ENCODE results near the gene OR2W3.

OR2W3 gene

DNA sequence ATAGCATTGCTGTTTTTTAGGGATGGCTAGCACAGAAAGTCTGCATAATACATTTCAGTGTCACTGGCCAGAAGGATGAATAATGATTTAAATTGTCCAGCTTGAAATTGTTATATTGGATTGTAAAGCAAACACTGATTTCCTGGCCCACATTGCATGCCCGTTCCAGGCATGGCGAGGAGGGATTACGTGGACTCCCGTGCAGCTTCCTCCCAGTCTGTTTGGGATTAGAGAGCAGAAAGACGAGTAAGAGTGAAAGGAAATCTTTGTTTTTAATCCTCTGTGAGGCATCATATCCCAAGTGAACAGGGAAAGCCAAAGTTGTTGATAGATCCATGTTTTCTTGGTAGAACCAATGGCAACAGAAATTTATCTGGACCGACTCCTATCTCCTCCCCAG lies 30.0 kb upstream of the OR2W3 start:
- no peaks in the 10 kb centered on the region for H3K4me1 ChIP-seq (ENCODE audit: control insufficient read depth, insufficient read depth, low read length, poor library complexity, severe bottlenecking)
- H3K27ac ChIP-seq (ENCODE audit: low read depth, low read length, severe bottlenecking) = no peak overlapping the region
- 72 to 79% methylated on average over 6 of the region's 6 CpGs for WGBS, 2 experiments (ENCODE audit: insufficient coverage in 2 of 2)
- no peak overlapping the region for H3K4me3 ChIP-seq (ENCODE audit: extremely low read depth, insufficient read depth, low read length, poor library complexity, severe bottlenecking)
- H3K9me3 ChIP-seq (ENCODE audit: control insufficient read depth, low read length) = peaks cover 34% of the 10 kb centered on the region
- H3K36me3 ChIP-seq (ENCODE audit: control insufficient read depth, insufficient read depth, low read length) = no peaks in the 10 kb centered on the region

DNA sequence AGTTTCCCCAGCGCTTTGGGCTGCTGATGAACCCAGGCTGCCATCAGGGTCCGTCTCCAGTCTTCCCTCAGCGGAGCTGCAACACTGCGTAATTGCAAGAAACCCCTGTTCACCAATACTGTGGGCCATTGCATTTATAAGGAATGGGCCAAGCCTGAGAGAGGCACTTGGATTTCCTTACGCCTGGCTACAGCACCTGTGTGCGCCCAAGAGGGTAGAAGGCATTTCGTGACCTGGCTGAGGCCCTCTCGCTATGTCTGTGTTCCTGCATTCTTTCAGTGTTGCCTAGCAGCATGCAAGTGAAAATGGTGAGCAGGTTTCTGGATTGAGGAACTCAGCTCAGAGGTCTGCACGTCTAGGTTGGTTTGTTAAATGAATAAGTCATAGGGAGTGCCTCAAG lies 12.0 kb upstream of the OR2W3 start:
- H3K27ac ChIP-seq (ENCODE audit: low read depth, low read length, severe bottlenecking) = no peak overlapping the region
- whole genome bisulfite sequencing, 2 experiments (ENCODE audit: insufficient coverage in 2 of 2) = 77 to 80% methylated on average over 6 to 7 of the region's 9 CpGs
- H3K36me3 ChIP-seq (ENCODE audit: control insufficient read depth, insufficient read depth, low read length) = no peaks in the 10 kb centered on the region
- peaks cover 28% of the 10 kb centered on the region for H3K9me3 ChIP-seq (ENCODE audit: control insufficient read depth, low read length)
- no peak overlapping the region for H3K4me3 ChIP-seq (ENCODE audit: extremely low read depth, insufficient read depth, low read length, poor library complexity, severe bottlenecking)
- no peaks in the 10 kb centered on the region for H3K4me1 ChIP-seq (ENCODE audit: control insufficient read depth, insufficient read depth, low read length, poor library complexity, severe bottlenecking)

DNA sequence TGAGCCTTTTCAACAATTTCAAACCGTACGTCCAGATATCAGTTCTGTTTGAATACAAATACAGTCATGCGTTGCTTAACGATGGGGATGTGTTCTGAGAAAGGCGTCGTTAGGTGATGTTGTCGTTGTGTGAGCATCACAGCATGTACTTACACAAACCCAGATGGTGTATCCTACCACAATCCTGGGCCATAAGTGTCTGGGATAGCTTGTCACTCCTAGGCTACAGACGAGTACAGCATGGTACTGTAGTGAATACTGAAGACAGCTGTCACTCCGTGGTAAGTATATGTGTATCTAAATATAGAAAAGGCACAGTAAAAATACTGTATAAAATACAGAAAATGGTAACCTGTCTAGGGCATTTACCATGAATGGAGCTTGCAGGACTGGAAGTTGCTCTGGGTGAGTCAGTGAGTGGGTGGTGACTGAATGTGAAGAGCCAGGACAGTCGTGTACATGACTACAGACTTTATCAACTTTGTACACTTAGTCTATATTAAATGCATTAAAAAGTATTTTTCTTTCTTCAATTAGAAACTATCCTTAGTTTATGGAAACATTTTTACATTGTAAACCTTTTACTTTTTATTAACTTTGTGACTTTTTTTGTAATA lies 10.5 kb upstream of the OR2W3 start:
- H3K4me1 ChIP-seq (ENCODE audit: control insufficient read depth, insufficient read depth, low read length, poor library complexity, severe bottlenecking) = no peaks in the 10 kb centered on the region
- H3K36me3 ChIP-seq (ENCODE audit: control insufficient read depth, insufficient read depth, low read length) = no peaks in the 10 kb centered on the region
- no peak overlapping the region for H3K27ac ChIP-seq (ENCODE audit: low read depth, low read length, severe bottlenecking)
- peaks cover 22% of the 10 kb centered on the region for H3K9me3 ChIP-seq (ENCODE audit: control insufficient read depth, low read length)
- no peak overlapping the region for H3K4me3 ChIP-seq (ENCODE audit: extremely low read depth, insufficient read depth, low read length, poor library complexity, severe bottlenecking)
- 83 to 91% methylated on average over 2 to 7 of the region's 10 CpGs for WGBS, 2 experiments (ENCODE audit: insufficient coverage in 2 of 2)

DNA sequence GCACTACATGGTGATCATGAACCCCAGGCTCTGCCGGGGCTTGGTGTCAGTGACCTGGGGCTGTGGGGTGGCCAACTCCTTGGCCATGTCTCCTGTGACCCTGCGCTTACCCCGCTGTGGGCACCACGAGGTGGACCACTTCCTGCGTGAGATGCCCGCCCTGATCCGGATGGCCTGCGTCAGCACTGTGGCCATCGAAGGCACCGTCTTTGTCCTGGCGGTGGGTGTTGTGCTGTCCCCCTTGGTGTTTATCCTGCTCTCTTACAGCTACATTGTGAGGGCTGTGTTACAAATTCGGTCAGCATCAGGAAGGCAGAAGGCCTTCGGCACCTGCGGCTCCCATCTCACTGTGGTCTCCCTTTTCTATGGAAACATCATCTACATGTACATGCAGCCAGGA lies 589 bp downstream of the OR2W3 start:
- peaks cover 25% of the 10 kb centered on the region for H3K9me3 ChIP-seq (ENCODE audit: control insufficient read depth, low read length)
- H3K27ac ChIP-seq (ENCODE audit: low read depth, low read length, severe bottlenecking) = no peak overlapping the region
- H3K36me3 ChIP-seq (ENCODE audit: control insufficient read depth, insufficient read depth, low read length) = no peaks in the 10 kb centered on the region
- no peaks in the 10 kb centered on the region for H3K4me1 ChIP-seq (ENCODE audit: control insufficient read depth, insufficient read depth, low read length, poor library complexity, severe bottlenecking)
- 77 to 84% methylated on average over 12 of the region's 14 CpGs for WGBS, 2 experiments (ENCODE audit: insufficient coverage in 2 of 2)
- H3K4me3 ChIP-seq (ENCODE audit: extremely low read depth, insufficient read depth, low read length, poor library complexity, severe bottlenecking) = no peak overlapping the region

DNA sequence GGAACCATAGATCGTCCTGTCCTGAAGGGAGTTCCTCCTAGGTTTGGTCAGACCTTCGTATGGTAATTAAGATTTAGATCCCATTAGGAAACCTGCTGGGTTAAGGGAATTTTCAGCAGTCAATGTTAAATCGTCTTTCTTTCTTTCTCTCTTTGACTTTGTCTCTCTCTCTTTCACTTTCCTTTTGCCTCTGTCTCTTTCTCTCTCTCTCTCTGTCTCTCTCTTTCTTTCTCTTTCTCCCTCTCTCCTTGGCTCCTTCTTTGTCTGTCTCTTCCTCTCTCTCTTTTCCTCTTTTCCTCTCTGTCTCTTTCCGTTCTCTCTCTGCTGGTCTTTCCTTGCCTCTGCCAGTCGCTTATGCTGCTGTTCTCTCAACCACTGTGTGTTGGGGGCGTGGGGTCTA lies 8.7 kb downstream of the OR2W3 start:
- Histone ChIP-seq H3K4me1 (ENCODE audit: control insufficient read depth, insufficient read depth, low read length, poor library complexity, severe bottlenecking) (no peaks in the 10 kb centered on the region), H3K27ac (ENCODE audit: low read depth, low read length, severe bottlenecking) (no peak overlapping the region), H3K36me3 (ENCODE audit: control insufficient read depth, insufficient read depth, low read length) (no peaks in the 10 kb centered on the region), H3K9me3 (ENCODE audit: control insufficient read depth, low read length) (peaks cover 24% of the 10 kb centered on the region), H3K4me3 (ENCODE audit: extremely low read depth, insufficient read depth, low read length, poor library complexity, severe bottlenecking) (no peak overlapping the region)
- WGBS, 2 experiments (ENCODE audit: insufficient coverage in 2 of 2) = 43 to 50% methylated on average over 1 of the region's 6 CpGs

DNA sequence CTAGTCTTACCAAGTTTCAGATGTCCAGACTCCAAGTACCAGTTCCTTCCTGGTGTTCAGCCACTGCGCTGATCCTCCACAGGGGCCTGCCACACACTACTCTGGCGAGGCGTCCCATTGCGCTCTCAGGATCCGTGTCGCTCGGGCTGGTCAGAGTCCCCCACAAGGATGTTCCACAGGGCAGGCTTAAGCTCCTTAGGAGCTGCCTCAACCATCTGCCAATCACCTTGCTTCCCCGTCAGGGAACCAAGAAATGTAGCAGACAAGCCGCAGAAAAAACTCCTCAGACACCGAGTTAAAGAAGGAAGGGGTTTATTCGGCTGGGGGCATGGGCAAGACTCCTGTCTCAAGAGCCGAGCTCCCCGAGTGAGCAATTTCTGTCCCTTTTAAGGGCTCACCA lies 9.8 kb downstream of the OR2W3 start:
- Histone ChIP-seq H3K36me3 (ENCODE audit: control insufficient read depth, insufficient read depth, low read length) (no peaks in the 10 kb centered on the region), H3K9me3 (ENCODE audit: control insufficient read depth, low read length) (peaks cover 24% of the 10 kb centered on the region), H3K27ac (ENCODE audit: low read depth, low read length, severe bottlenecking) (no peak overlapping the region), H3K4me1 (ENCODE audit: control insufficient read depth, insufficient read depth, low read length, poor library complexity, severe bottlenecking) (no peaks in the 10 kb centered on the region), H3K4me3 (ENCODE audit: extremely low read depth, insufficient read depth, low read length, poor library complexity, severe bottlenecking) (no peak overlapping the region)
- 88 to 92% methylated on average over 7 to 9 of the region's 13 CpGs for WGBS, 2 experiments (ENCODE audit: insufficient coverage in 2 of 2)

DNA sequence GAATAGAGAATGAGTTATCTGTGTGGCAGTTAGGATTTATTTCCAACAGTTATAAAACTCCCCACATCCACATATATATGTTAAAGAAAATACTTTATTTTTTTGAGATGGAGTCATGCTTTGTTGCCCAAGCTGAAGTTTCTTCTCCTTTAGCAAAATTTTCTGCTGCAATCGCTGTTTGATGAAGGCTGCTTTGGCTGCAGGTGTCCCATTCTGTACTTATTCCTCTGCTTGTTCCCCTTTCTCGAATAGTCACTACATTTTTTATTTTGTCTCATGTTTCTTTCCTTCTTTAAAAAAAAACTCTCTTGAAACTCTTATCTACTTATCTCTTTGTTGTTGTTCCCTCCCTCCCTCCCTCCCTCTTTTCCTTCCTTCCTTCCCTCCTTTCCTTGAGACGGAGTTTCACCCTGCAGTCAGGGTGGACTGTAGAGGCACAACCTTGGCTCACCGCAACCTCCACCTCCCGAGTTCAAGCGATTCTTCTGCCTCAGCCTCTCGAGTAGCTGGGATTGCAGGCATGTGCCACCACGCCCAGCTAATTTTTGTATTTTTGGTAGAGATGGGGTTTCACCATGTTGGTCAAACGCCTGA lies 10.6 kb downstream of the OR2W3 start:
- Histone ChIP-seq H3K4me1 (ENCODE audit: control insufficient read depth, insufficient read depth, low read length, poor library complexity, severe bottlenecking) (no peaks in the 10 kb centered on the region), H3K27ac (ENCODE audit: low read depth, low read length, severe bottlenecking) (no peak overlapping the region), H3K4me3 (ENCODE audit: extremely low read depth, insufficient read depth, low read length, poor library complexity, severe bottlenecking) (no peak overlapping the region), H3K9me3 (ENCODE audit: control insufficient read depth, low read length) (peaks cover 32% of the 10 kb centered on the region), H3K36me3 (ENCODE audit: control insufficient read depth, insufficient read depth, low read length) (no peaks in the 10 kb centered on the region)
- 68 to 78% methylated on average over 2 to 3 of the region's 9 CpGs for WGBS, 2 experiments (ENCODE audit: insufficient coverage in 2 of 2)

DNA sequence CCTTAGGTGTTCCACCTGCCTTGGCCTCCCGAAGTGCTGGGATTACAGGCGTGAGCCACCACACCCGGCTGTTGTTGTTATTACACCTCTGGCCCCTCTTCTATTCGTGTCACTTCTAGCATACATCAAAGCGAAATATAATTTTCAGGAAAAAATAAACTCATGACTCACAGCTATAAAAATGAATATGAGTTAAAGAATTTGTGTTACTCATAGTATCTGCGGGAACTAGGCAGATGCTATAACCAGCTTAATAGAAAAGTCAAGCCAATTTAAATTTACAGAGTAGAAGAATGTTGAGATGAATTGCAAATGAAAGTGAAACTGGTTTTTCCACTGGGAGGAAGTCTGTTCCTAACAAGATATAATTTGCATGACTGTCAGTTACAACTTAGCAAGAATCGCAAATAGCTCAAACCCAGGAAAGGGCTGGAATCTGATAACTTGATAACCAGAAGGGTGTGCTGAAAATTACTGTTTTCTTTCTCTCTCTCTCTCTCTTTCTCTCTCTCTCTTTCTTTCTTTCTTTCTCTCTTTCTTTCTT lies 11.2 kb downstream of the OR2W3 start:
- H3K27ac ChIP-seq (ENCODE audit: low read depth, low read length, severe bottlenecking) = no peak overlapping the region
- no peak overlapping the region for H3K4me3 ChIP-seq (ENCODE audit: extremely low read depth, insufficient read depth, low read length, poor library complexity, severe bottlenecking)
- no CpG with 5 or more reads among the region's 7 CpGs for WGBS, 2 experiments (ENCODE audit: insufficient coverage in 2 of 2)
- peaks cover 34% of the 10 kb centered on the region for H3K9me3 ChIP-seq (ENCODE audit: control insufficient read depth, low read length)
- H3K36me3 ChIP-seq (ENCODE audit: control insufficient read depth, insufficient read depth, low read length) = no peaks in the 10 kb centered on the region
- H3K4me1 ChIP-seq (ENCODE audit: control insufficient read depth, insufficient read depth, low read length, poor library complexity, severe bottlenecking) = no peaks in the 10 kb centered on the region

DNA sequence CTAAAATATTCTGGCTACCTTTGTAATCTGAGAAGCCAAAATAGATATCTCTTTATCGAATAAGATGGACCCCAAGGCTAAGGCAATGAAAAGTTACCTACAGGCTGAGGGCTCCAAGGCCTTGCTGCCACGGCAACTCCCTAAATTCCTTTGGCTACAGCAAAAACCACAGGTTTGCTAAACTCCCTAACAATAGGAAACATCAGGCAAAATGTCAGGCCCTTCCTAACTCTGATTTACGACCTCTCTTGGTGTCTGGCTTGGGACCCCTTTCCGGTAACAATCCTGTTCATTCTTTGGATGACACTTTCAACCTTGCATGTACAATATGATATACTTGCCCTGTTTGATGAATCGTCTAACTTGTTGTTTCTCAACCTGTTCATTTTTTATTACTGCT lies 13.4 kb downstream of the OR2W3 start:
- Histone ChIP-seq H3K27ac (ENCODE audit: low read depth, low read length, severe bottlenecking) (no peak overlapping the region), H3K4me1 (ENCODE audit: control insufficient read depth, insufficient read depth, low read length, poor library complexity, severe bottlenecking) (no peaks in the 10 kb centered on the region), H3K9me3 (ENCODE audit: control insufficient read depth, low read length) (peaks cover 44% of the 10 kb centered on the region), H3K36me3 (ENCODE audit: control insufficient read depth, insufficient read depth, low read length) (no peaks in the 10 kb centered on the region), H3K4me3 (ENCODE audit: extremely low read depth, insufficient read depth, low read length, poor library complexity, severe bottlenecking) (no peak overlapping the region)
- 68 to 73% methylated on average over 4 to 5 of the region's 5 CpGs for WGBS, 2 experiments (ENCODE audit: insufficient coverage in 2 of 2)

DNA sequence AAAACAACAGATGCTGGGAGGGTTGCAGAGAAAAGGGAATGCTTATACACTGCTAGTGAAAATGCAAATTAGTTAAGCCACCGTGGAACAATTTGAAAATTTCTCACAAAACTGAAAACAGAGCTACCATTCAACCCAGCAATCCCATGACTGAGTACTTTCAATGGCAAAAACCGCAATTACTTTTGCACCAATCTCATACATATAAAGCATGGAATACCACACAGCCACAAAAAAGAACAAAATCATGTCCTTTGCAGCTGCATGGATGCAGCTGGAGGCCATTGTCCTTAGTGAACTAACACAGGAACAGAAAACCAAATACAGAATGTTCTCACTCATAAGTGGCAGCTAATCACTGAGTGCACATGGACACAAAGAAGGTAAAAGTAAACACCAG lies 18.4 kb downstream of the OR2W3 start:
- Histone ChIP-seq H3K4me3 (ENCODE audit: extremely low read depth, insufficient read depth, low read length, poor library complexity, severe bottlenecking) (no peak overlapping the region), H3K36me3 (ENCODE audit: control insufficient read depth, insufficient read depth, low read length) (no peaks in the 10 kb centered on the region), H3K4me1 (ENCODE audit: control insufficient read depth, insufficient read depth, low read length, poor library complexity, severe bottlenecking) (no peaks in the 10 kb centered on the region), H3K27ac (ENCODE audit: low read depth, low read length, severe bottlenecking) (no peak overlapping the region), H3K9me3 (ENCODE audit: control insufficient read depth, low read length) (peaks cover 44% of the 10 kb centered on the region)
- WGBS, 2 experiments (ENCODE audit: insufficient coverage in 2 of 2) = 14 to 46% methylated on average over 1 to 2 of the region's 2 CpGs

DNA sequence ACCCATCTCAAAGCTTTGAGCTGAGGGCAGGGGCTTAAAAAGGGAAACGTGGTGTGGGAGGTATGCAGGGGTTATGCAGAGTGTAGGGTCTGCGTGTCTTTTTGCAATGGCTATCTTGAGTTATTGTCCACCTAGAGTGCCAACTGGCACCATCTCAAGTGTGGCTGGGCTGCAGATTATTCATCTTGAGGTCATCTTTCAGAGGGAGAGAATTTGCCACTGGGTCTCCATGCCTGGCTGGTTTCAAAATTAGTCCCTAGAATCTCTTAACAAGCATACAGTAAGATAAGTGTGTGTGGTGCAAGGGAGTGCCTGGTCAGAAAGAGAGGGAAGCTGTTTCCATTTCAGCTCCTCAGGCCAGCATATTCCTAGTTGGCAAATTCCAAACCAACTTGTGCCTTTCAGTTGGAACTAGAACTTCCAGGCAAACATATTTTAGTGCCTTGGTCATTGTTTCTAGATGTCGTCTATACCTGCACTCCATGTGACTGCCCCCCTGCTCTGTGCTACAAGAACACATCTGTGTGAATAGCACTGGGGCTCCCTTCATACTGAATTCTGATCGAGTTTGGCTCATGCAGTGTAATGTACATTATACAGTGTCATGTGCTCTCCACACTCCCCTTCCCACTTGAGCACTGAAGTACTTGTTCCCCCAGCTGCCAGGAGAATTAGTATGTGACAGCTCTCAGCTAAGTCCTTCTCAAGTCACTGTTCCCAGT lies 19.7 kb downstream of the OR2W3 start:
- Histone ChIP-seq H3K36me3 (ENCODE audit: control insufficient read depth, insufficient read depth, low read length) (no peaks in the 10 kb centered on the region), H3K4me3 (ENCODE audit: extremely low read depth, insufficient read depth, low read length, poor library complexity, severe bottlenecking) (no peak overlapping the region), H3K4me1 (ENCODE audit: control insufficient read depth, insufficient read depth, low read length, poor library complexity, severe bottlenecking) (no peaks in the 10 kb centered on the region), H3K27ac (ENCODE audit: low read depth, low read length, severe bottlenecking) (no peak overlapping the region), H3K9me3 (ENCODE audit: control insufficient read depth, low read length) (peaks cover 41% of the 10 kb centered on the region)
- 53 to 87% methylated on average over 2 to 4 of the region's 4 CpGs for WGBS, 2 experiments (ENCODE audit: insufficient coverage in 2 of 2)

All from mesodermal cell (in vitro differentiated cells).